Measurements from ENCODE around the gene CCDC137. TPM values are rescaled to one million over a fixed set of nuclear protein-coding genes. Genes with fewer than 3 reads are reported as not detected.

Gene CCDC137
- total RNA-seq, 1 donor from 2014 or later: 11.9 TPM

DNA sequence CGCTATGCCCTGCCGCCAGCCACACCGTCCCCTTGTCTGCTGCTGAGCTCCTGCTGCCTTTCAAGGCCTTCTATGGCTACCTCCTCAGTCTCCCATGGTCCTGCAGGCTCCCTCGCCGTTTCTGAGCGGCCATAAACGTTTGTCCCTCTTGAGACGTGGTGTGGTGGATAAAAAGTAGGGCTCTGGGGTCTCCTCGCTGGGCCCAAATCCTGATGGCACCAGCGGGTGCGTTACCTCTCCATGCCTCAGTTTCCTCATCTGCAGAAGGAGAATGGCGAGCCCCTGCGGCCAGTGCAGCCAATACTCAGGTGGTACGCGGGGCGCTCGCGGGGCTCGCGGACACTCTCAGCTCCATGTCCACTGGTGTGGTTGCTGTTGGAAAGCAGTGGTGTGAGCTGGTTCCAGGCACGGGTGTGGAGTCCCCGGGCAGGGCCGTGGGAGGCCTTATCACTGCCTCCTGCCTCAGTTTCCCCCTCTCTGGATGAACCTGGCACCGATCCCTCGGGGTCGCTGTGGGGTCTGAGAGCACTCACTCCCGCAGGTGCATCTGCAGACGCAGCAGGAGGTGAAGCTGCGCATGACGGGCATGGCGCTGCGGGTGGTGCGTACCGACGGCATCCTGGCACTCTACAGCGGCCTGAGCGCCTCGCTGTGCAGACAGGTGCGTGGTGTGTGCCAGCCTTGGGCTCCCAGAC, 48.0 kb downstream of the CCDC137 start:
- DNase-seq (ENCODE audit: low spot score): no peak

DNA sequence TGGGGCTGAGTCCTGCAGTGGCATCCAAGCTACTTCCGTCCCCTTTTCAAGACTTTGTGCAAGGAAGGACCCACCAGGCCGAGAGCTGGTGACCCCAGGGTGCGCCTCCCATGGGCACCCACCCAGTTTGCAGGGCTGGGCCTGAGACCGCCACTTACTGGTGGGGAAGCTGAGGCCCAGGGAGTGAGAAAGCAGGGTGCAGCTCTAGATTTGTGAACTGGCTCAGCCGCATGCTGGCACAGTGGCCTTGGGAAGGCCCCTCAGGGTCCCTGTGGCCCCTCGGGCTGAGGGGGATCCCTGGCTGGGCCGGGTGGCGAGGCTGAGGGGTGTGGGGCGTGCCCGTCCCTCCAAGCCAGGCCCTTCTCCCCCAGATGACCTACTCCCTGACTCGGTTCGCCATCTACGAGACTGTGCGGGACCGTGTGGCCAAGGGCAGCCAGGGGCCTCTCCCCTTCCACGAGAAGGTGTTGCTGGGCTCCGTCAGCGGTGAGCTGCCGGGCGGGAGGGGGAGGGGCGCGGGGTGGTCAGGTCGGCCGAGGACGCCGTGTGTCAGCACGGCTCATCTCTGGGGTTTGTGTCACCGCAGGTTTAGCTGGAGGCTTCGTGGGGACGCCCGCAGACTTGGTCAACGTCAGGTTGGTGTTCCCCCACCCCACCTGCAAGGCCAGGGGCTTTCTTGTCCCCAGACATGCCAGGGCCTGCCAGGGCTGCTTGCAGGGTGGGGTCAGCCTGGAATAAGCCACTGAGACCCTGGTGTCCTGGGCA, 48.8 kb downstream of the CCDC137 start:
- DNase-seq (ENCODE audit: low spot score): no peak

DNA sequence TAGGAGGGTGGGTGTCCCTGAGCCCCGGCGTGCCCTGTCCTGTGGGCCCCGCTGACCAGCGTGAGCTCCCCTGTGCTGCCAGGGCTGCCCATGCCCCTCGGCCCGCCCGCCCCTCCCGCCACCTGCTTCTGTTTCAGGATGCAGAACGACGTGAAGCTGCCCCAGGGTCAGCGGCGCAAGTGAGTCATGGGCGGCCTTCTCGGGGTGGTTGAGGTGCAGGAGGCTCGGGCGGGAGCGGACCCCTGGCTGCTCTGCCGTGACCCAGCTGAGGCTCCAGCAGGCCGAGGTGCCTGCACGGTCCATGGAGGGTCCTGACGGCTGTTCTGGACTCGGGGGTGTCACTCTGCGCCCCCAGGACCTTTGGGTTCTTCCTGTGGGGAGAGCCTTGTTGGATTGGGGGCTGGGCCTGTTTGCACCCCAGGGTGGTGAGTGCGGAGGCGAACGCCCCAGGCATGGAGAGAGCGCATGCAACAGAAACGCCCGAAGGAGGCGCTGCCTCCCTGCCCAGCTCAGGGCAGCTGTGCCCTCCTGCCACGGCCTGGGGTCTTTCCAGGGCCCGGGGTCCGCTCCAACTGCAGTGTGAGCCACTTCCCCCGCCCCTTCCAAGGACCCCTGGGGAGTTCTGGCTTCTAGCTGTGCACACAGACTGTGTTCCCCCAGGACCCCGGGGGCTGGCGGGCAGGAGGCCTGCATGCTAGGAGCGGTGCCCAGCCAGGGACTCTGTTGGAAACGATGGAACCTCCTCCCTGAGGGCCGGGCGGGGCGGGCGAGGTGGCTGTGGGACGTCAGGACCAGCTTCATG, 49.5 kb downstream of the CCDC137 start:
- no peak for DNase-seq (ENCODE audit: low spot score)

DNA sequence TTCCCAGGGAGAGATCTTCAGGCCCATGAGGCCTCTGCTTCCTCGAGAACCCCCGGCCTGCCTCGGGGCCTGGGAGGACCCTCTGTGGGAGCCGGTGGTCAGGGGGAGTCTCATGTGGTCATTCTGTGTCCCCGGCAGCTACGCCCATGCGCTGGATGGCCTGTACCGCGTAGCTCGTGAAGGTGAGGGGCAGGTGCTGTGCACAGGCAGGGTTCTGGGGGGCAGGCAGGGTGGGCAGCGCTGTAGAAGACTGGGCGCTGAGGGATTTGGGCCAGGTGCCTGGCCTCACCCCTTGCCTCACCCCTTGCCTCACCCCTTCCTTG, 50.1 kb downstream of the CCDC137 start:
- no peak for DNase-seq (ENCODE audit: low spot score)

DNA sequence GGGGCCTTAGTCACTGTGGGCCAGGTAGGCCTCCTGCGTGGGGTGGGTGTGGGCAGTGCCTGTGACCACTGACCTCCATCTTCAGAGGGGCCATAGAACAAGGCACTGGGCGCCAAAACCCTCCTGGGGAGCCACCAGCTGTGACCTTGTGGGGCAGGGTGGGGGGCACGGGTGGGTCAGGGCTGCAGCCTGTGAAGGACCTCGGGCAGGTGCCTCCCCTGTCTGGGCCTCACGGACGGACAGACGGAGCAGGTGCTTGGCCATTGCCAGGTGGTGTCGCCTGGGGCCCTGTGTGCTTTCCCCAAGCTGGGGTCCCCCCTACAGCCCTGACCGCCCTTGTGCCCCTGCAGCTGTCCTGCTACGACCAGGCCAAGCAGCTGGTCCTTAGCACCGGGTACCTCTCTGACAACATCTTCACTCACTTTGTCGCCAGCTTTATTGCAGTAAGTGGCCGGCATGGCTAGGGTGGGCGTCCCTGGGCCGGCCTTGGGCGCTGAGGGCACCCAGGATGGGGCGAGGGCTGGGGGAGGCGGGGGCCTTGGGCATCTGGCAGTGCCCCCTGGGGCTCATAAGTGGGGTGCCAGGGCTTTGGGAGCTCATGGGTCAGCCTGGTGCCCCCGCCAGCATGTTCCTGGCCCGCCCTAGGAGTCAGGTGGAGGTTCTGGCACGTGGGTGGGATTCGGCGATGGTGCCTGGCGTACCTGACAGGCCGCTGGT, 50.7 kb downstream of the CCDC137 start:
- DNase-seq (ENCODE audit: low spot score): no peak

DNA sequence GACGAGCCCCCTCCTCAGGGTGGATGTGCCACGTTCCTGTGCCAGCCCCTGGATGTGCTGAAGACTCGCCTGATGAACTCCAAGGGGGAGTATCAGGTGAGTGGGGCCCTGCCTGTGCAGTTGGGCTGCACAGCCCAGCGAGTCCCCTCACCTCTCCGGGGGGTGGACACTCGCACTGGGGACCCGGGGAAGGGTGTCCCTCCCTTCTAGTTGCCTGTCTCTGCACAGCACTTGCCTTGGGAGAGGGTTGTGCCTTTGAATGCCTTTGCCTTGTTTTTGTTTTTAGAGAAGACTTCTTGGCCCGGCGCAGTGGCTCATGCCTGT, 51.2 kb downstream of the CCDC137 start:
- DNase-seq (ENCODE audit: low spot score): no peak

DNA sequence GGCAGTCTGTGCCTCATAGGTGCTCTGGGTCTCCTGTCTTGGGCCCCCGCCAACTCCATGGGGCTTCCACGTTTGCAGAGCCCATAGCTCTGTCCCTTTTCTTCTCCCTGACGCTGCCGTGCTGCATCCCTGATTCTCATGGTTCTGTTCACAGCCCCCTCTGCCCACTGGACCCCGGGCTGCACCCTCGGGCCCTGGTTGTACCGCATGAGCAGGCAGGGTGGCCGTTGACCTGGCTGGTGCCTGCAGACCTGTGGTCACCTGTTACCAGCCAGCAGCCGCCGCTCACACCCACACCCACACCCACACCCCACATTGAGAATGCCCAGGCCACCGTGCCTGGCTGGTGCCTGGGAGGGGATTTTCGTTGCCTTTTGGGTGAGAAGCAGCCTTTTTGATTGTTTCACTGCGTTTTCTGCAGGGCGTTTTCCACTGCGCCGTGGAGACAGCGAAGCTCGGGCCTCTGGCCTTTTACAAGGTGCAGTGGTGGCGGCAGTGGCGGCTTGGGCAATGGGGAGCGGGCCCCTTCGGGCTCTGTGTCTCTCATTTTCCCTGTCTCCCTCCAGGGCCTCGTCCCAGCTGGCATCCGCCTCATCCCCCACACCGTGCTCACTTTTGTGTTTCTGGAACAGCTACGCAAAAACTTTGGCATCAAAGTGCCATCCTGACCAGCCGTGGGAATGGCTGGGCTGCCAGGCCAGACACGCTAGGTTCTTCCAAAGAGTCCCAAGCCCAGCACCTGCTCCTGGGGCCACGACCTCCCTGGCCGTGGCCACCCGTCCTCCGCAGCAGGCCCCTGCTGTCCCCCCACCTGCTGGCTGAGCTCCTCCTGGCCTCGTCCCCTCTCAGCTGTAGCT, 53.1 kb downstream of the CCDC137 start:
- DNase-seq (ENCODE audit: low spot score): no peak

DNA sequence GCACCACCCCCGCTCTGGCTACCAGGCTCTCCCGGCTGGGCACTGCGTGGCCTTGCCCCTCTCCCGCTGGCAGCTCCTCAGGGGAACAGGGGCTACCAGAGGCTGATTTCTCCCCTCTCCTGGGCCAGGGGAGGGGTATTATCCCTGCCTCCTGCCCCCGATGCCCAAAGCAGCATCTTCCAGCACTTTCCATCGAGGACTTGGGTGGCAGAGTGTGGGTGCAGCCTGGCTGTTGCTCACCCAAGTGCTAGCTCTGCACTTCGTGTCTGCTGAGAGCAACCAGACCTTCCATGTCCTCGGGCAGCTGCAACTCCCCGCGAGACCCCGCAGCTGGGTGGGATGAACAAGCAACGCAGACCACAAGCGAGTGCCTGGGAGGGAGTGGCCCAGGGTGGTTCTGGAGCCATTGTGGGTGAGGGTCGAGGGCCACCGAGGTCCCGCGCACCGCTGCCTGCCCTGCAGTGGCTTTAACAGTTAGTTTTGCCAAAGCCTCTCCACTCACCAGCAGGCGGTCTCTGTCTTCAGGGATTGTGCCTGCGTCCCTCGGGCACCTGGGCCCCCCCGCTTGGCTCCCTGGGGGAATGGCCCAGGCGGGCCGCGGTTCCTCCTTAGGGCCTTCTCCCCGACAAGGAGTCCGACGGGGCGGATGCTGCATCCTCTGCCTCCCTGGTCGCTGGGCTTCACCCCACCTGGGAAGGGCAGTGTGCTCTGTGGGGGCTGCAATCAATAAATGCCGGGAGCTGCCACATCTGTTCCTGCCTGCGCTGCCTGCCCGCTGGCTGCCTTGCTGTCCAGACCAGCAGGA, 53.9 kb downstream of the CCDC137 start:
- DNase-seq (ENCODE audit: low spot score): no peak

DNA sequence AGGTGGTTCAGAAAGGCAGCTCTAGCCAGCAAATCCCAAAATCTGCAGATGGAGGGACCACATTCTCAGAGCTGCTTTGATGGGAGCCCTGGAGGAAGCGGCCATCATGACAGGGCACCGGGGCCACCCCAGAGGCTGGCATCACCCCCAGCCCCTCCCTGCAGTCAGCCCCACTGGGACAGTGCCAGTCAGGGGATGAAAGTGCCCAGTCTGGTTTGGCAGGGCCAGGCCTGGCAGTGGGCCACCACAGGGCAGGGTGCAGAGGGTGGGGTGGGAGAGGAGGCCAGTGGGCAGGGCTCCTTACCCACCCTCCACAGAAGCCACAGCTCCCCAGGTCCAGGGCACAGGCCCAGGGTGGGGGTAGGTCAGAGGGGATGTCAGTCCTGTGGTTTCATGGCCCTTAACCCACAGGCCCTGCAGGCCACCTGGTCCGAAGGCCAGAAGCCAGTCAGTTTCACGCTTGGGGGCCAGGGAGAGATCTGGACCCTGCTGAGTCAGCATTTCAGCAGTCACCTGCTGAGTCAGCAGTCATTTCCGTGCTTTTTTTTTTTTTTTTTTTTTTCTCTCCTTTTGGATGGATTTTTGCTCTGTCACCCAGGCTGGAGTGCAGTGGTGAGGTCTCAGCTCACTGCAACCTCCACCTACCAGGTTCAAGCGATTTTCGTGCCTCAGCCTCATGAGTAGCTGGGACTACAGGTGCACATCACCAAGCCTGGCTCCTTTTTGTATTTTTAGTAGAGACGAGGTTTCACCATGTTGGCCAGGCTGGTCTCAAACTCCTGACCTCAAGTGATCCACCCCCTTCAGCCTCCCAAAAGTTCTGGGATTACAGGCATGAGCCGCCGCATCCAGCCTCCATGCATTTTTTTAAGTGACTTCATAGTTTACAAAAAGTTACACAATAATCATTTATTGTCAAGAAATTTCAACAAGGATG, 55.9 kb downstream of the CCDC137 start:
- DNase-seq (ENCODE audit: low spot score): no peak

Small RNAs within 50 kb of the gene (microRNA-seq; reads per million reads assigned to microRNA genes)
- not detected for gene MIR6786 (ENCODE audit: borderline number of aligned reads)

Other genes with a start within 250 kb of the CCDC137 start
- gene ACTG1, start 153.9 kb upstream of the CCDC137 start, total RNA-seq: 1,641 TPM
- gene FSCN2, start 138.4 kb upstream of the CCDC137 start, total RNA-seq: 0.39 TPM
- gene FAAP100, start 114.4 kb upstream of the CCDC137 start, total RNA-seq: 25.5 TPM
- 129 TPM for gene NPLOC4, start 29.6 kb upstream of the CCDC137 start, total RNA-seq
- gene TSPAN10, start 29.5 kb upstream of the CCDC137 start, total RNA-seq: 0.29 TPM
- gene PDE6G, start 10.2 kb upstream of the CCDC137 start, total RNA-seq: 1.3 TPM
- 27.5 TPM for gene OXLD1, start 132 bp upstream of the CCDC137 start, total RNA-seq
- 25.0 TPM for gene ARL16, start 17.1 kb downstream of the CCDC137 start, total RNA-seq
- 109 TPM for gene HGS, start 17.3 kb downstream of the CCDC137 start, total RNA-seq
- 60.7 TPM for gene MRPL12, start 36.6 kb downstream of the CCDC137 start, total RNA-seq
- 17.0 TPM for gene SLC25A10, start 45.5 kb downstream of the CCDC137 start, total RNA-seq
- 0.26 TPM for gene GCGR, start 137.4 kb downstream of the CCDC137 start, total RNA-seq
- 63.2 TPM for gene MCRIP1, start 166.6 kb downstream of the CCDC137 start, total RNA-seq
- gene PPP1R27, start 168.3 kb downstream of the CCDC137 start, total RNA-seq: not detected
- 575 TPM for gene P4HB, start 193.8 kb downstream of the CCDC137 start, total RNA-seq
- gene ARHGDIA, start 204.6 kb downstream of the CCDC137 start, total RNA-seq: 521 TPM
- 46.2 TPM for gene ALYREF, start 224.8 kb downstream of the CCDC137 start, total RNA-seq
- gene ANAPC11, start 225.0 kb downstream of the CCDC137 start, total RNA-seq: 102 TPM
- gene NPB, start 235.5 kb downstream of the CCDC137 start, total RNA-seq: not detected
- 33.9 TPM for gene PCYT2, start 244.7 kb downstream of the CCDC137 start, total RNA-seq